ENCODE results near the gene ESYT3.
"Not testable (repeated sequence)": the region's sequence is repeated elsewhere in the genome, so short reads cannot be mapped to it uniquely, and the experiment has no call there.

ESYT3 gene

DNA sequence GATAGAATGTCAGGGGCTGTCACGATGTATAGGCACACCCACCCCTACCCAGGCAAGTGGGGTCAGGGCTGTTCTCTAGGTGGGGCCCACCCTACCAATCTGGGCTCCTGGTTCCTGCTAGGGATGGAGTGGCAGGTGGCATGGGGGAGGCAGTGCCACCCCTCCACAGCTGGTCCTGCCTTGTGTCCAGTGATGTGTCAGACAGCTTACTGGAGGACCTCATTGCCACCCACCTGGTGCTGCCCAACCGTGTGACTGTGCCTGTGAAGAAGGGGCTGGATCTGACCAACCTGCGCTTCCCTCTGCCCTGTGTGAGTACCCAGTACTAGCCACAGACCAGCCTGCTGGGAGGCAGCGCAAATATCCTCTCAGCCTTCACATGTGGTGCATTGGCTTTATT is 27.5 kb downstream of the ESYT3 start:
- no peak for DNase-seq (ENCODE audit: low read depth in 2 of 2)

DNA sequence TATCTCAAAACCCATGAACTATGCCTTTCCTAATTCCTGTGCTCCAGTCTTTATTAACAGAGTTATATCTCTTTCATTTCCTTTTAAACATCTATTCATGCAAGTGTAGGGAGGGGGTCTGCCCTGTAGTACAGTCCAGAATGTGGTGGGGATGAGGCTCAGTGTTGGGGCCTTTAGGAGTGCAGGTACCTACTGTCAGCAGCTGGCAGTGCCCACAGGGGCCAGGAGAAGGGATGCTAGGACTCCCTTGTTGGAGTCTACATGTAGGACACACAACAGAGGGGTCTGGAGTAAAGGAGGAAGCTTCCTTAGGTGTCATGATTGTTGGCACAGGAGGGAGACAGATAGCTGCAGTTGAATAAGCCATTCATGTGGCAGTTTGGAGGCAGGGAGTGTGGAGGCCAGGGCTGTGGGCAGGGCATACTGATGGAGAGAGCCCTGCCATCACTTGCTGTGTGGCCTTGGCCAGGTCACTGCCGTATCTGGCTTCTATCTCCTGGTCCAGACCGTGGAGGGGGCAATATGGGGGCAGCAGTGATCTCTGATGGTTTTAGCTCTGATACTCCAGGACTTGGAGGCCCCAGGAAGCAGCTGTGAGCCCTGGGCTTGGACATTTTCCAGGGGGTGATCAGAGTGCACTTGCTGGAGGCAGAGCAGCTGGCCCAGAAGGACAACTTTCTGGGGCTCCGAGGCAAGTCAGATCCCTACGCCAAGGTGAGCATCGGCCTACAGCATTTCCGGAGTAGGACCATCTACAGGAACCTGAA is 29.5 kb downstream of the ESYT3 start:
- no peak for DNase-seq (ENCODE audit: low read depth in 2 of 2)

DNA sequence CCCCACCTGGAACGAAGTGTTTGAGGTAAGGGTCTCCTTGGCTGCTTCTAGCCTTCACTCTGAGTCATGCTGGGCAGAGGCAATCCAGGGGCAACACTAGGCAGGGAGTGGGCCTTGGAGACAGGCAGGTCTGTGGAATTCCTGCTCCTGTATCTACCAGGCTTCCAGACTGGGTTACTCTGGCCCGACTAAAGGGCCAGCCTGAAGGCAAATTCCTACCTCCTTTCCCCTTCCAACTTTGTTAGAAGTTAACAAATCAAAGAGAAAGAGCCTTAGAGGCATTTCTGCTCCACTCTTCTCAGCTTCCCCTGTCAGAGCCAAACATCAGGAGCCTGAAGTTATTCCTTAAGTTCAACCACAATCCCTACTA is 30.1 kb downstream of the ESYT3 start:
- no peak for DNase-seq (ENCODE audit: low read depth in 2 of 2)

DNA sequence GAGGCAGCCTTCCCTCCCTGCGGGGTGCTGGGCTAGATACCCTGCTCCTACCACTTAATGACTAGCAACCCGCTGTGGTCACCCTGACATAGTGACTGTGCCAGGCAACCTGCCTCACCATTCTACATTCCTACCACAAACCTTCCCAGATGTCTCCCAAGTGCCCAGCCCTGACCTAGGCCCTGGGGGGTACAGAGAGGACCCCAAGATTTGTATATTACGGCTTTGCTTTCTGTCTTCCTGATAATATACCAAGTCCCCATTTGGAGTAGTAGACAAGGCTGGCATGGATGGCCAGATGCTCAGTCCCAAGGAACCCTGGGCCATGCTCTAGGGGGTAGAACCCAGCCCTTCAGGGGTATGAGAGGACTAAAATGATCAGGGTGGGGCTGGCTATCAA is 31.0 kb downstream of the ESYT3 start:
- DNase-seq (ENCODE audit: low read depth in 2 of 2), result no peak

DNA sequence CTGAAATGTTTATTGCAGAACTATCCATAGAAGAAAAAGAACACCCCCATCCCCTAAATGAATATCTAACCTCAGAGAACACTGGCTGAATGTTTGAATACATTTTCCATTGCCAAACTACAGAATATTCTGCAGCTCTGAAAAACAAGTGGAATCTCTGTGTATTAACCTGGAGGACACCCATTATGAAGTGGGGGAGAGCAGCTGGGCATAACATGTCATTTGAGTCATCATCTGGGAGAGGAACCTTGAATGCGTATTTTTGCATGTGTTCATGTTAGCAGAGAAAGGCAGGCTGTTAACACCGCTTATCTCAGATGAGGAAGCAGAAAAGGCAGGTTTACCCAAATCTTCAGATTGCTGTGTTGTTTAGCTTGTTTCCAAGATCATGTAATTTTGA is 31.5 kb downstream of the ESYT3 start:
- no peak for DNase-seq (ENCODE audit: low read depth in 2 of 2)

DNA sequence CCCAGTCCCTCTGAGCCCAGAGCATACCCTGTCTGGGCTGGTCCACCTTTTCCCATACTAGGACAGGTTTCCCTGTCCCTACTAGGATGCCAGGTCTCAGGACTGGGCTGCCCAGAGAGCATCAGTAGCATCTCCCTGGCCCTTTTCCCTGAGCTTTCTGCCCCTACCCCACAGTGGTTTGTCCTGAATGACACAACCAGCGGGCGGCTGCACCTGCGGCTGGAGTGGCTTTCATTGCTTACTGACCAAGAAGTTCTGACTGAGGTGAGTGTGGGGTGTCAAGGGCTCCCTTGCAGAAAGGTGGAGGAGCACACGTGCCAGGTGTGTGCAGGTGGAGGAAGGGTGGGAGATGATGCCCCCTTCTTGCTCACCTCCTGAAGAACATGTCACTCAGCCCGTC is 33.5 kb downstream of the ESYT3 start:
- DNase-seq (ENCODE audit: low read depth in 2 of 2), result no peak

DNA sequence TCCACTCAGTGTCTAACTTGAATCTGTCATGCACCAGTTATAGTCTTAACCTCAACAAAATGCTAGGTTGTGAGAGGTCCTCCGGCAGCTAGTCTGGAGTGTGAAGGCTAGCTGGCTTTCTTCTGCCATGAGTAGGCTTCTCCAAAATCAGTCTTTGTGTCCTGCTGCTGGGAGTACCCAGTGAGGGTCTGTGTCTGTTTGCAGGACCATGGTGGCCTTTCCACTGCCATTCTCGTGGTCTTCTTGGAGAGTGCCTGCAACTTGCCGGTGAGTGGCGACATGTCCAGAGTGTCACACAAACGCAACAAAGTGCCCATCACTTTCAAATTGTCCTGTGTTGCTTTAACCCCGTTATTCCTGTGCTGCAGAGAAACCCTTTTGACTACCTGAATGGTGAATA is 34.0 kb downstream of the ESYT3 start:
- no peak for DNase-seq (ENCODE audit: low read depth in 2 of 2)

DNA sequence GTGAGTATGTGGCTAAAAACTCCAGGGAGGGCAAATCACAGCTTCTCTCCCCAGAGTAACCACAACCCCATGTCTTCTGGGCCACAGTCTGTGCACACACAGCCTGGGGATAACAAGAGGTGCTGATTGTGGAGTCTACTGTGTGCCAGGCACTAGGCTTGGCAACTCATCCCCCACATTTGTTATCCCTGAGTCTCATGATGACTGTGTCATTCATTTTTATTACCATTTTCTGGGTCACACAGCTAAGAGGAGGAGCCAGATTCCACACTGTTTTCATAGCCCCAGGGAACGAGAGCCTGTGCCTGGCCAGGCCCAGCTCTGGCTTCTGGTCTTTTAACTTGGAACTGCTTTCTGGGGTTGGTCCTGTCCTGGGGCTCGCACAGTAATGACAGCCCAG is 34.5 kb downstream of the ESYT3 start:
- DNase-seq (ENCODE audit: low read depth in 2 of 2), result no peak

DNA sequence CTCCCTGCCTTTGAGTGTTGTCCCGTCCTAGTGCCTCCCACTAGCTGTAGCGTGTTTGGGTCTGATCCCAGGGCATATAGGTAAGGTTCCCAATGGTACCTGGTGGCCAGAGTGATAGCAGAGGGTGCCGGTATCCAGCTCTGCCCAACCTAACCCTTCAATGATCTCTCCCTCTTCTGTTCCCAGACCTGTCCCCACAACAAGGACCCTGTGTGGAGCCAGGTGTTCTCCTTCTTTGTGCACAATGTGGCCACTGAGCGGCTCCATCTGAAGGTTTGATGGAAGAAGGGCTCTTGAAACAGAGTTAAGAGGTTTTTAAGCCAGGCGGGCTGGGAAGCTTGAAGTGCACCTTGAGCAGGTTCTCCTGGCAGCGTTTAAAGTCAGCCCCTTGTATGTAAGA is 35.5 kb downstream of the ESYT3 start:
- DNase-seq (ENCODE audit: low read depth in 2 of 2), result no peak

DNA sequence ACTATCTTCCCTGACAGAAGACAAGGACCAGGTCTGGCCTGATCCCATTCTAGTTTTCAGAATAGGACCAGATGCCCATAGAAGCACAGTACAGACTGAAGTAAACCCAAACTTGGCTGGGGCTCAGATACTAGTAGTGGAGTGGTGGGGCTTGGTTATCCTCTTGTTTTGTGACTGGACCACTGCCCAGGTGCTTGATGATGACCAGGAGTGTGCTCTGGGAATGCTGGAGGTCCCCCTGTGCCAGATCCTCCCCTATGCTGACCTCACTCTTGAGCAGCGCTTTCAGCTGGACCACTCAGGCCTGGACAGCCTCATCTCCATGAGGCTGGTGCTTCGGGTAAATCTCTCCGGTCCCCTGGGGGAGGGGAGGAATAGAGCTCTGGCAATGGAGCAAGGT is 36.3 kb downstream of the ESYT3 start:
- DNase-seq (ENCODE audit: low read depth in 2 of 2), result no peak

DNA sequence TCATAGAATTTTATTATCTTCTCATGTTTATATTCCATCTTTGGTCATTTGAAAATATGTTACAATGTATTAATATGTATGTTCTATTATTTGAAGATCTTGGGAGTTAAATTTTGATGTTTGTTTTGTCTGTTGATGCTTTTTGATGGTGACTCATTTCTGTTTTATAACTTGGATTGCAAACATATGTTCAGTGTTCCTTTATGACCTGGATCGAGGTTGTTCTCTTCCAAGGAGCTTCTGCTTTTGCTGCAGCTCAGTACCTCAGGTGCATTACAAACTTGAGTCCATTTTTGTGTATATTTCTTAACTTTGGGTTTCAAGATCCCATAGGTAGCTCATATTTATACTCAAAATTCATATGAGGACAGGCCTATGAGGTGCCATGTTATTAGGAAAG is 37.1 kb downstream of the ESYT3 start:
- no peak for DNase-seq (ENCODE audit: low read depth in 2 of 2)

DNA sequence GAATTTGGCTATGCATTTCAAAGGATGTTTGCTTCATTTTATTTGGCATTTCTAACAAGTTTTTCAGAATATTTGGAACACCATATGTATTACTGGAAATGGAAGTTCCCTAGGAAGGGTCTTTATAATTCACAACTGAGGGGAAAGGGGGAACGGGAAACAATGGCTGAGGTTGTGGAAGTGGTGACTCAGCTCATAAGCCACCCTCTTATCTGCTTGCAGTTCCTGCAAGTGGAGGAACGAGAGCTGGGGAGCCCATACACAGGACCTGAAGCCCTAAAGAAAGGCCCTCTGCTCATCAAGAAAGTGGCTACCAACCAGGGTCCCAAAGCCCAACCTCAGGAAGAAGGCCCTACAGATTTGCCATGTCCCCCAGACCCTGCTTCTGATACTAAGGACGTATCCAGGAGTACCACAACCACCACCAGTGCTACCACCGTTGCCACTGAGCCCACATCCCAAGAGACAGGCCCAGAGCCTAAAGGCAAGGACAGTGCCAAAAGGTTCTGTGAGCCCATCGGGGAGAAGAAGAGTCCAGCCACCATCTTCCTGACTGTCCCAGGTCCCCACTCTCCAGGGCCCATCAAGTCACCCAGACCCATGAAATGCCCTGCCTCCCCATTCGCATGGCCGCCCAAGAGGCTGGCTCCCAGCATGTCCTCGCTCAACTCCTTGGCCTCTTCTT is 37.9 kb downstream of the ESYT3 start:
- DNase-seq (ENCODE audit: low read depth in 2 of 2), result no peak

DNA sequence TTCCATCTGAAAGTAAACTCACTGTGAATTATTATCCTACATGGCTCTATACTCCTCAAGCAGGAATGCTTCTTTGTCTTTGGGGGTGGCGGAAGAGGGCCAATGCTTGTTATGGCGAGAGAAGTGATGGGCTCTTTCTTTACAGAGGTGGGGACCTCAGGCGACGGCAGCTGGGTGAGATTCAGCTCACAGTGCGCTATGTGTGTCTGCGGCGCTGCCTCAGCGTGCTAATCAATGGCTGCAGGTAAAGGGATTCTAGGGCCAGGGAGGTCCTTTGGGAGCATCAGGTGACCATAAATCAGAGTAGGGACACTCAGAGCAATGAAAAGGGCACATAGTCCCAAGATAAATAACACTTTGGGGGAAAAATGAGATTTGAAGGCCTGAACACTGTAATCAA is 39.0 kb downstream of the ESYT3 start:
- no peak for DNase-seq (ENCODE audit: low read depth in 2 of 2)

DNA sequence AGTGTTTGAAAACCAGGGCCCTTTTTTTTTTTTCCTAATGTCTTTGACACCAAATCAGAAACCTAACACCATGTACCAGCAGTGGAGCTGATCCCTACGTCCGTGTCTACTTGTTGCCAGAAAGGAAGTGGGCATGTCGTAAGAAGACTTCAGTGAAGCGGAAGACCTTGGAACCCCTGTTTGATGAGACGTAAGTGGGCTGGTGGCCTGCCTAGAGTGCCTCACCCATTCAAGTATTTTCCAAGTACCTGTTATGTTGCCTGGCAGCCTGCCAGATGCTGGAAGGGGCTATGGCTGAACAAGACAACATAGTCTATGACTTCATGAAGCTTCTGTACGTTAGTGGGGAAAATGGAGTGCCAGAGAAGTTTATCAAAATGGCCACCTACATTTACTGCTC is 39.7 kb downstream of the ESYT3 start:
- DNase-seq (ENCODE audit: low read depth in 2 of 2), result no peak

DNA sequence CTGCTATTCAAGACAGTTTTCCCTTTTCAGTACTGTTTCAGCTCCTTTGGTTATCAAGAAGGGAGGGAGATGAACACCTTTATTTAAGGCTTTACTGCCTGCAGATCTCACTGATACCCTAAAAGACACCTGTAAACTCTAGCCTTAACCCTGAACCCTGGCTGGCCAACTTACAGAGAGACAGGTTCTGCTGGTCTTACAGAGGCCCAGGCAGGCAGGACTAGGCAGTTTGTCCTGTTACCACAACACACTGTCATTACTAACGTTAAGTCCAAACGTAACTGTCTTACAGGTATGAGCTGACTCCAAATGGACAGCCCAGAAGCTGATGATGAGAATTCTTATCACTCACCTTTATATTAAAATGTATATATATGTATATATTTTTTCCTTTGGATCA is 42.1 kb downstream of the ESYT3 start:
- no peak for DNase-seq (ENCODE audit: low read depth in 2 of 2)

DNA sequence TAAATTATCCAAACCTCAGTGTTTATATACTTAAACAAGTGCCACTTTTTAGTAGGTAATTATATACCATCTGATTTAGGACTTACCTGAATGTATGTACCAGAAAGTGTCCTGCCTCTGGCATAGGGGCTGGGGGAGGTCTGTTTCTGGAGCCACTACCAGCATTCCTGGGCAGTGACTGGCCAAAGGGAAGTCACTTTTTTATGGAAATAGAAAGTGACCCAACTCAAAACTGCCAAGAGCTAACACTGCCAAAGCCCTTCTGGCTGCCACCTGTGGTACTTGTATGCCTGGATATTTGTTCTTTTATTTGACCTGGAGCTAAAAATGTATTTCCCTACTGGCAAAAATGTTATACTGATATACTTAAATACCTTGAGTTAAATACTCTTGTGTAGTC is 42.7 kb downstream of the ESYT3 start:
- DNase-seq (ENCODE audit: low read depth in 2 of 2), result no peak

DNA sequence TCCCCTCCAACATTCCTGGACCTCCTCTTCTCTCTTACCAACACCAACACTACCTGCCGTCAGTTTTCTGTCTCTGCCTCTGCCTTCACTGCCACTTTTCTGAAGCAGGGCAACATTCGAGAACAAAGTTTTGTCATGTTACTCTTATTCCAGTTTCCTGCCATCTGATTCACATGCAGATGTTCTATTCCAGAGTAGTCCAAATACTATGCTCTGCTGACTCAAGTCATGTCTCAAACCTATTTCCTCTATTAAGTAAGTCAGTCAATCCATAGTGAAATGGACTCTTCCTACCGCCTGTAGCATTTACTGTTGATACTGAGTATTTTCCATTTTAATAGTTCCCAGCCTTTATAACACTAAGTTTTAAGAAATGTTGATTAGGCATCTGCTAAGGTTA is 43.4 kb downstream of the ESYT3 start:
- no peak for DNase-seq (ENCODE audit: low read depth in 2 of 2)

DNA sequence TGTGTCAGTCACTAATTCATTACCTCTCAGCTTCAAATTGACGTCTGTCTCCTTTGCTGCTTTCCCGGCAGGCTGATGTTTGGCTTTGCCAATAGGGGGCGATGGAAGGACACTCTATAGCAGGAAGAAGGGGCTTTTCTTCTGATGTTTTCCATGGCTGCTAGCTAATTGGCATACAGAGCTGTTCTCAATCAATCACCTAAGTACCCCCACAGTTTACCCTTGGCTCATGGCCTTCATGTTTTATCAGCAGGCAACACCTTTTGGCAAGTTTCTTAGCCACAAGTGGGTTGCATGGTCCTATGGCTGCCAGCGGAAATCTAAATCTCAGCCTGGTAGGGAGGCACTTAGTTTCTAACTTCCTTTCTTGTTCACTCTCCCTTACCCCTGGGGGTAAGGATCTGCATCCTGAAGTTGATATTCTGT is 45.0 kb downstream of the ESYT3 start:
- peak in 1 of 2 donors; percentile 11 for DNase-seq (ENCODE audit: low read depth in 2 of 2)

DNA sequence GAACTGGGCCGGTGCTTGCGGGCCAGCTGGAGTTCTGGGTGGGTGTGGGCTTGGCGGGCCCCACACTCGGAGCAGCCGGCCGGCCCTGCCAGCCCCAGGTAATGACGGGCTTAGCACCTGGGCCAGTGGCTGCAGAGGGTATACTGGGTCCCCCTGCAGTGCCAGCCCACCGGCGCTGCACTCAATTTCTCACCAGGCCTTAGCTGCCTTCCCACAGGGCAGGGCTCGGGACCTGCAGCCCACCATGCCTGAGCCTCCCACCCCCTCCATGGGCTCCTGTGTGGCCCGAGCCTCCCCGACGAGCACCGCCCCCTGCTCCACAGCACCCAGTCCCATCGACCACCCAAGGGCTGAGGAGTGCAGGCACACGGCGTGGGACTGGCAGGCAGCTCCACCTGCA is 50.3 kb downstream of the ESYT3 start:
- DNase-seq (ENCODE audit: low read depth in 2 of 2), result not testable (repeated sequence)

DNA sequence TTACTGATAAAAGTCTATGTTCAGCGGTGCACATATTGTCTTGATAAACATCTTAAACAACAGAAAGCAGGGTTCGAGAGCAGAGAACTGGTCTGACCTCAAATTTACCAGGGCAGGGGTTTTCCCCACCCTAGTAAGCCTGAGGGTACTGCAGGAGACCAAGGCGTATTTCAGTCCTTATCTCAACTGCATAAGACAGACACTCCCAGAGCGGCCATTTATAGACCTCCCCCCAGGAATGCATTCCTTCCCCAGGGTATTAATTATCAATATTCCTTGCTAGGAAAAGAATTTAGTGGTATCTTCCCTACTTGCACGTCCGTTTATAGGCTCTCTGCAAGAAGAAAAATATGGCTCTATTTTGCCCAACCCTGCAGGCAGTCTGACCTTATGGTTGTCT is 52.2 kb downstream of the ESYT3 start:
- not testable (repeated sequence) for DNase-seq (ENCODE audit: low read depth in 2 of 2)

DNA sequence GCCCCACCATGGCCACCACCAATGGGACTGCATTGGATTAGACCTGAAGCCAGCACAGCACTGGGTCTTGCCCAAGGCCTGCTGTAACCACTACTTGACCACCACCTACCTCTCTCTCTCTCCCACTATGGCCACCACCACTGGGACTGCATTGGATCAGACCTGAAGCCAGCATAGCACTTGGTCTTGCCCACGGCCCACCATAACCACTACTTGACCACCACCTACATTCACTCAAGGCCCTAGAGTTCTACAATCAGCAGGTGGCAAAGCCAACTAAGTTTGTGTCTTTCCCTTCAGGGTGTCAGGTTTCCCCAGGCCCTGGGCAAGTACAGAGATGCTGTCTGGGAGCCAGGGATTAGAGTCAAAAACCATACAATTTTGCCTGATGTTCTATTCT is 57.6 kb downstream of the ESYT3 start:
- no peak for DNase-seq (ENCODE audit: low read depth in 2 of 2)

DNA sequence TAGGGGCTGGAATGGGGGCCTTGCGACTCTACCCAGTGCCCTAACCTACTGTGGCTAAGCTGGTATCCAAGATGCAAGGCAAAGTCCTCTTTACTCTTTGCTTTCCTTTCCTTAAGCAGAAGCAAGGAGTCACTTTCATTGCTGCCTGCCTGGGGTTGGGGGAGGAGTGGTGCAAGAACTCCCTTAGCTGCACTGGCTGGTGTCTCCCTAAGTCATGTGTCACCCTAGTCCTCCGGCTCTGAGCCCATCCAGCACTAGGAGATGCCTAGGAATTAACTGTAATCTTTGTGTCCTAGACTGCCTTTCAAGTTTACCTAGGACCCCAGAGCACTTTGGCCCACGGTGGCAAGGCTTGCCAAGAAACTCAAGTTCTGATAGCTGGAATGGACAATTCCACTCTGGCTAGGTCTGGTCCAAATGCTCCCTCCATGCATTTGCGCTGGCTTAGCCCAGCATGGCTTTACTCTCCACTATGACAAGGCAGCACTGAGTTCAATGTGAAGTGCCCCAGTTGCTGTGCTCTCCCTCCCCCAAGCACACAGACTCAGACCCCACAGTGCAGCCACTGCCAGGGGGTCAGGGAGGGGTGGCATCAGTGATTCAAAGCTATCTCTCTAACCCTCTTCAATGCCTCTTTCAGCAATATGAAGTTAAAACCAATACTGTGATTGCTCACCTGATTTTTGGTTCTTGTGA is 58.7 kb downstream of the ESYT3 start:
- DNase-seq (ENCODE audit: low read depth in 2 of 2), result no peak

Measured in stimulated activated CD8-positive, alpha-beta memory T cell treated with anti-CD3 and anti-CD28 coated beads, Interleukin-15, amount 100 ng/mL, for 48 hours (primary cell).